ENCODE data around the gene ST8SIA4.

The ST8SIA4 gene

GRCh38 chr5:100863739-100864138, 39.3 kb downstream of the ST8SIA4 start:
- Histone ChIP-seq H3K4me3 (ENCODE audit: low read depth in 1 of 2, low read length in 2 of 2) (no peak overlapping the region), H3K36me3 (ENCODE audit: insufficient read depth, low read length) (no peaks in the 10 kb centered on the region), H3K9me3 (ENCODE audit: low read length) (no peaks in the 10 kb centered on the region), H3K4me1 (ENCODE audit: insufficient read depth, low read length) (no peaks in the 10 kb centered on the region), H3K27me3 (ENCODE audit: control insufficient read depth in 1 of 2, insufficient read depth in 2 of 2, low read length in 2 of 2) (no peaks in the 10 kb centered on the region), H3K27ac (ENCODE audit: low read depth, low read length) (no peak overlapping the region), H3K9ac (ENCODE audit: low read length) (no peak overlapping the region)

GRCh38 chr5:100861148-100861547, 41.9 kb downstream of the ST8SIA4 start:
- H3K27me3 ChIP-seq (ENCODE audit: control insufficient read depth in 1 of 2, insufficient read depth in 2 of 2, low read length in 2 of 2): no peaks in the 10 kb centered on the region
- H3K4me1 ChIP-seq (ENCODE audit: insufficient read depth, low read length): no peaks in the 10 kb centered on the region
- no peaks in the 10 kb centered on the region for H3K9me3 ChIP-seq (ENCODE audit: low read length)
- no peak overlapping the region for H3K4me3 ChIP-seq (ENCODE audit: low read depth in 1 of 2, low read length in 2 of 2)
- no peak overlapping the region for H3K9ac ChIP-seq (ENCODE audit: low read length)
- no peak overlapping the region for H3K27ac ChIP-seq (ENCODE audit: low read depth, low read length)
- no peaks in the 10 kb centered on the region for H3K36me3 ChIP-seq (ENCODE audit: insufficient read depth, low read length)

- no peak overlapping the region for H3K27ac ChIP-seq (ENCODE audit: low read depth, low read length)
- H3K4me1 ChIP-seq (ENCODE audit: insufficient read depth, low read length): no peaks in the 10 kb centered on the region
- no peak overlapping the region for H3K9ac ChIP-seq (ENCODE audit: low read length)
- H3K9me3 ChIP-seq (ENCODE audit: low read length): no peaks in the 10 kb centered on the region
- H3K27me3 ChIP-seq (ENCODE audit: control insufficient read depth in 1 of 2, insufficient read depth in 2 of 2, low read length in 2 of 2): no peaks in the 10 kb centered on the region
- H3K4me3 ChIP-seq (ENCODE audit: low read depth in 1 of 2, low read length in 2 of 2): no peak overlapping the region
- no peaks in the 10 kb centered on the region for H3K36me3 ChIP-seq (ENCODE audit: insufficient read depth, low read length)
Observed at GRCh38 chr5:100860407-100860806, 42.7 kb downstream of the ST8SIA4 start.

- Histone ChIP-seq H3K27me3 (ENCODE audit: control insufficient read depth in 1 of 2, insufficient read depth in 2 of 2, low read length in 2 of 2) (no peaks in the 10 kb centered on the region), H3K36me3 (ENCODE audit: insufficient read depth, low read length) (no peaks in the 10 kb centered on the region), H3K27ac (ENCODE audit: low read depth, low read length) (no peak overlapping the region), H3K4me3 (ENCODE audit: low read depth in 1 of 2, low read length in 2 of 2) (no peak overlapping the region), H3K9ac (ENCODE audit: low read length) (no peak overlapping the region), H3K9me3 (ENCODE audit: low read length) (no peaks in the 10 kb centered on the region), H3K4me1 (ENCODE audit: insufficient read depth, low read length) (no peaks in the 10 kb centered on the region)
Observed at GRCh38 chr5:100858987-100859545, 44.0 kb downstream of the ST8SIA4 start.

- H3K27ac ChIP-seq (ENCODE audit: low read depth, low read length): no peak overlapping the region
- no peak overlapping the region for H3K9ac ChIP-seq (ENCODE audit: low read length)
- no peaks in the 10 kb centered on the region for H3K9me3 ChIP-seq (ENCODE audit: low read length)
- H3K4me1 ChIP-seq (ENCODE audit: insufficient read depth, low read length): no peaks in the 10 kb centered on the region
- H3K4me3 ChIP-seq (ENCODE audit: low read depth in 1 of 2, low read length in 2 of 2): no peak overlapping the region
- H3K27me3 ChIP-seq (ENCODE audit: control insufficient read depth in 1 of 2, insufficient read depth in 2 of 2, low read length in 2 of 2): no peaks in the 10 kb centered on the region
- H3K36me3 ChIP-seq (ENCODE audit: insufficient read depth, low read length): no peaks in the 10 kb centered on the region
Observed at GRCh38 chr5:100856462-100856861, 46.6 kb downstream of the ST8SIA4 start.

GRCh38 chr5:100855937-100856430, 47.1 kb downstream of the ST8SIA4 start:
- H3K4me3 ChIP-seq (ENCODE audit: low read depth in 1 of 2, low read length in 2 of 2): no peak overlapping the region
- H3K27me3 ChIP-seq (ENCODE audit: control insufficient read depth in 1 of 2, insufficient read depth in 2 of 2, low read length in 2 of 2): no peaks in the 10 kb centered on the region
- no peaks in the 10 kb centered on the region for H3K4me1 ChIP-seq (ENCODE audit: insufficient read depth, low read length)
- no peak overlapping the region for H3K27ac ChIP-seq (ENCODE audit: low read depth, low read length)
- no peak overlapping the region for H3K9ac ChIP-seq (ENCODE audit: low read length)
- no peaks in the 10 kb centered on the region for H3K36me3 ChIP-seq (ENCODE audit: insufficient read depth, low read length)
- no peaks in the 10 kb centered on the region for H3K9me3 ChIP-seq (ENCODE audit: low read length)

- H3K27ac ChIP-seq (ENCODE audit: low read depth, low read length): no peak overlapping the region
- H3K27me3 ChIP-seq (ENCODE audit: control insufficient read depth in 1 of 2, insufficient read depth in 2 of 2, low read length in 2 of 2): no peaks in the 10 kb centered on the region
- H3K4me3 ChIP-seq (ENCODE audit: low read depth in 1 of 2, low read length in 2 of 2): no peak overlapping the region
- no peaks in the 10 kb centered on the region for H3K36me3 ChIP-seq (ENCODE audit: insufficient read depth, low read length)
- no peak overlapping the region for H3K9ac ChIP-seq (ENCODE audit: low read length)
- no peaks in the 10 kb centered on the region for H3K9me3 ChIP-seq (ENCODE audit: low read length)
- H3K4me1 ChIP-seq (ENCODE audit: insufficient read depth, low read length): no peaks in the 10 kb centered on the region
Observed at GRCh38 chr5:100855295-100855694, 47.8 kb downstream of the ST8SIA4 start.

- no peaks in the 10 kb centered on the region for H3K9me3 ChIP-seq (ENCODE audit: low read length)
- no peak overlapping the region for H3K27ac ChIP-seq (ENCODE audit: low read depth, low read length)
Observed at GRCh38 chr5:100854591-100854990, 48.5 kb downstream of the ST8SIA4 start.

GRCh38 chr5:100853582-100853981, 49.5 kb downstream of the ST8SIA4 start:
- no peak overlapping the region for H3K4me3 ChIP-seq (ENCODE audit: low read depth in 1 of 2, low read length in 2 of 2)

More at GRCh38 chr5:100854591-100854990, 48.5 kb downstream of the ST8SIA4 start:
- Histone ChIP-seq H3K4me3 (ENCODE audit: low read depth in 1 of 2, low read length in 2 of 2) (no peak overlapping the region), H3K27me3 (ENCODE audit: control insufficient read depth in 1 of 2, insufficient read depth in 2 of 2, low read length in 2 of 2) (no peaks in the 10 kb centered on the region), H3K9ac (ENCODE audit: low read length) (no peak overlapping the region), H3K36me3 (ENCODE audit: insufficient read depth, low read length) (no peaks in the 10 kb centered on the region), H3K4me1 (ENCODE audit: insufficient read depth, low read length) (no peaks in the 10 kb centered on the region)

GRCh38 chr5:100852988-100853449, 50.1 kb downstream of the ST8SIA4 start:
- H3K9me3 ChIP-seq (ENCODE audit: low read length): no peaks in the 10 kb centered on the region
- H3K36me3 ChIP-seq (ENCODE audit: insufficient read depth, low read length): no peaks in the 10 kb centered on the region
- no peak overlapping the region for H3K4me3 ChIP-seq (ENCODE audit: low read depth in 1 of 2, low read length in 2 of 2)
- no peak overlapping the region for H3K27ac ChIP-seq (ENCODE audit: low read depth, low read length)
- H3K27me3 ChIP-seq (ENCODE audit: control insufficient read depth in 1 of 2, insufficient read depth in 2 of 2, low read length in 2 of 2): no peaks in the 10 kb centered on the region
- H3K4me1 ChIP-seq (ENCODE audit: insufficient read depth, low read length): no peaks in the 10 kb centered on the region
- no peak overlapping the region for H3K9ac ChIP-seq (ENCODE audit: low read length)

More at GRCh38 chr5:100853582-100853981, 49.5 kb downstream of the ST8SIA4 start:
- Histone ChIP-seq H3K9ac (ENCODE audit: low read length) (no peak overlapping the region), H3K27ac (ENCODE audit: low read depth, low read length) (no peak overlapping the region), H3K36me3 (ENCODE audit: insufficient read depth, low read length) (no peaks in the 10 kb centered on the region), H3K27me3 (ENCODE audit: control insufficient read depth in 1 of 2, insufficient read depth in 2 of 2, low read length in 2 of 2) (no peaks in the 10 kb centered on the region), H3K4me1 (ENCODE audit: insufficient read depth, low read length) (no peaks in the 10 kb centered on the region), H3K9me3 (ENCODE audit: low read length) (no peaks in the 10 kb centered on the region)

- Histone ChIP-seq H3K36me3 (ENCODE audit: insufficient read depth, low read length) (no peaks in the 10 kb centered on the region), H3K4me1 (ENCODE audit: insufficient read depth, low read length) (no peaks in the 10 kb centered on the region), H3K4me3 (ENCODE audit: low read depth in 1 of 2, low read length in 2 of 2) (no peak overlapping the region), H3K9ac (ENCODE audit: low read length) (no peak overlapping the region), H3K27me3 (ENCODE audit: control insufficient read depth in 1 of 2, insufficient read depth in 2 of 2, low read length in 2 of 2) (no peaks in the 10 kb centered on the region), H3K27ac (ENCODE audit: low read depth, low read length) (no peak overlapping the region), H3K9me3 (ENCODE audit: low read length) (no peaks in the 10 kb centered on the region)
Observed at GRCh38 chr5:100852051-100852450, 51.0 kb downstream of the ST8SIA4 start.

GRCh38 chr5:100846772-100847171, 56.3 kb downstream of the ST8SIA4 start:
- H3K27me3 ChIP-seq (ENCODE audit: control insufficient read depth in 1 of 2, insufficient read depth in 2 of 2, low read length in 2 of 2): no peaks in the 10 kb centered on the region
- no peaks in the 10 kb centered on the region for H3K4me1 ChIP-seq (ENCODE audit: insufficient read depth, low read length)
- H3K9me3 ChIP-seq (ENCODE audit: low read length): no peaks in the 10 kb centered on the region
- no peak overlapping the region for H3K9ac ChIP-seq (ENCODE audit: low read length)
- no peak overlapping the region for H3K4me3 ChIP-seq (ENCODE audit: low read depth in 1 of 2, low read length in 2 of 2)
- H3K27ac ChIP-seq (ENCODE audit: low read depth, low read length): no peak overlapping the region
- H3K36me3 ChIP-seq (ENCODE audit: insufficient read depth, low read length): no peaks in the 10 kb centered on the region

Measured in muscle layer of colon (tissue), 2 donors.